ENCODE results near the gene FAM124A.

FAM124A gene

DNA sequence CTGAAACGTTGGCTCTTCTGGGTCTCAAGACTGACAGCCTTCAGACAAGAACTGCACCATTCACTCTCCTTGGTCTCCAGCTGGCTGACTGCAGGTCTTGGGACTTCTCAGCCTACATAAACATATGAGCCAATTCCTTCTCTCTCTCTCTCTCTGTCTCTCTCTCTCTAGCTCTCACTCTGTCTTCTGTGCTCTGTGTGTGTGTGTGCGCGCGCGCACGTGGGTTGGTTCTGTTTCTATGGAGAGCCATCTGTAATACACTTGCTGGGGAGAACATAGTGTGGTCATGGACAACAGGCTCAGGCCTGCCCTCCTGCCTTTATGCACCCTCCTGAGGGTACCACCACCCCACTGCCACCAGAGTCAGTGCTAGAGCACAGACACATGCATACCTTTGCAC is 103.6 kb downstream of the FAM124A start:
- CTCF ChIA-PET: no interaction called here
- Mint-ChIP-seq H3K4me3 (no peak overlapping the region), H3K4me1 (peaks cover 4% of the 10 kb centered on the region), H3K27ac (no peak overlapping the region), H3K36me3 (no peaks in the 10 kb centered on the region), H3K9me3 (no peaks in the 10 kb centered on the region), H3K27me3 (no peaks in the 10 kb centered on the region)
- no peak for DNase-seq

- Mint-ChIP-seq H3K36me3 (no peaks in the 10 kb centered on the region), H3K9me3 (no peaks in the 10 kb centered on the region), H3K27me3 (no peaks in the 10 kb centered on the region), H3K4me3 (no peak overlapping the region), H3K4me1 (peaks cover 11% of the 10 kb centered on the region), H3K27ac (no peak overlapping the region)
- DNase-seq: no peak
- CTCF ChIA-PET: interaction anchor here (0.7 kb wide), 1 partner anchor 484 kb away, joined by 3 read pairs; no protein-coding TSS in a partner anchor
Observed at GRCh38 chr13:51326777-51327176, 104.6 kb downstream of the FAM124A start.

DNA sequence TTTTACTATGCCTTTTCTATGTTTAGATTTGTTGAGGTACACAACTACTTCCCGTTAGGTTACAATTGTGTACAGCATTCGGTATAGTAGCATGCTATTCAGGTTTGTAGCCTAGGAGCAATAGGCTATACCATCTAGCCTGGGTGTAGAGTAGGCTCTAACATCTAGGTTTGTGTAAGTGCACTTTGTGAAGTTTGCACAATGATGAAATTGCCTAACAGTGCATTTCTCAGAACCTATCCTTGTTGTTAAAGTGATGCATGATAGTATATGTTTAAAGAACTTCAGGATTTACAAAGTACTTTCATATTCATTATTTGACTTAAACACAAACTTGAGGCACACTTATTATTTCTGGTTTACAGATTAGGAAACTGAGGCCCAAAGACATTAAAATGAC is 105.8 kb downstream of the FAM124A start:
- H3K36me3 Mint-ChIP-seq: no peaks in the 10 kb centered on the region
- CTCF ChIA-PET: no interaction called here
- no peak overlapping the region for H3K4me3 Mint-ChIP-seq
- peaks cover 15% of the 10 kb centered on the region for H3K4me1 Mint-ChIP-seq
- H3K27me3 Mint-ChIP-seq: no peaks in the 10 kb centered on the region
- no peak for DNase-seq
- H3K9me3 Mint-ChIP-seq: no peaks in the 10 kb centered on the region
- no peak overlapping the region for H3K27ac Mint-ChIP-seq

DNA sequence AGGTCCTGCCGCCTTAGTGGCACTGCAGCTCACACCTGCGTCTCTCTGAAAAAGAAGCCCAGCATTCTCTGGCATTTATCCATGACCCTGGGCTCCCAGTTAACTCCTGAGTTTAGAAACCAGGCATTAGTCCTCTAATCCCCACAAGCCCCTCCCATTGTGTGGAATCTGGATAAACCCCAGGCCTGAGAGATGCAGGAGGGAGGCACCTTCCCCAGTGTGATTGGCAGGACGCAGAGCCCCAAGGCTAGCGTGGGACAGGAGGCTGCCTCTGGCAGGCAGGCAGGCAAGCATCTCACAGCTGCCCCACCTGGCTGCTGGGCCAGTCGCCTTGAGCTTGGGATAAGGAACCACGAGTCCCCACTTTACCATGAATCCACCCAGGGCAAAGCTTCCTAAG is 106.3 kb downstream of the FAM124A start:
- DNase-seq: no peak
- no peaks in the 10 kb centered on the region for H3K9me3 Mint-ChIP-seq
- no peaks in the 10 kb centered on the region for H3K36me3 Mint-ChIP-seq
- H3K27me3 Mint-ChIP-seq: no peaks in the 10 kb centered on the region
- CTCF ChIA-PET: interaction anchor here (1.2 kb wide), 1 partner anchor 42 kb away, joined by 3 read pairs; no protein-coding TSS in a partner anchor
- no peak overlapping the region for H3K27ac Mint-ChIP-seq
- no peak overlapping the region for H3K4me3 Mint-ChIP-seq
- peaks cover 18% of the 10 kb centered on the region for H3K4me1 Mint-ChIP-seq

GRCh38 chr13:51329606-51330005 is 107.4 kb downstream of the FAM124A start:
- Mint-ChIP-seq H3K27me3 (no peaks in the 10 kb centered on the region), H3K36me3 (no peaks in the 10 kb centered on the region), H3K27ac (no peak overlapping the region), H3K4me3 (no peak overlapping the region), H3K9me3 (no peaks in the 10 kb centered on the region), H3K4me1 (peaks cover 18% of the 10 kb centered on the region)
- CTCF ChIA-PET: interaction anchor here (0.9 to 1.2 kb wide), 2 partner anchors 43 to 468 kb away, joined by 3 read pairs; no protein-coding TSS in a partner anchor
- DNase-seq: no peak

DNA sequence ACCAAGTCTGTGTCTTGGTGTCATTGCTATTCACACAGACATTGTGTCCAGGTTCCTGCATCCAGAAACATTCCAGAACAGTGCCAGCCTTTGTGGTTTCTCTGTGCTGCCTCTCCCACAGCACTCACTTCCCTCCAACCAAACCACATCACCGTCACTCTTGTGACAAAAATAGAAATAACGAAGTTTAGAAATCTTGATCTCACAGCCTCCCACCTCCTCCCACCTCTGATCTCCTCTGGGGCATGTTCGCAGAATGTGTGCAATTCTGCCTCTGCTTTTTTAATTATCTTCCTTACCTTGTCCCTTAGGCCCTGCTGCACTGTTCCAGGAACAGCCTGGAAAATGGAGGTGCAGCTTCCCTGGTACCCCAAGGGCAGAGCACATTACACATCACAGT is 108.6 kb downstream of the FAM124A start:
- peaks cover 18% of the 10 kb centered on the region for H3K4me1 Mint-ChIP-seq
- H3K36me3 Mint-ChIP-seq: no peaks in the 10 kb centered on the region
- H3K27me3 Mint-ChIP-seq: no peaks in the 10 kb centered on the region
- no peak for DNase-seq
- H3K4me3 Mint-ChIP-seq: no peak overlapping the region
- H3K9me3 Mint-ChIP-seq: no peaks in the 10 kb centered on the region
- H3K27ac Mint-ChIP-seq: no peak overlapping the region
- CTCF ChIA-PET: interaction anchor here (1.0 kb wide), 1 partner anchor 9 kb away, joined by 3 read pairs; no protein-coding TSS in a partner anchor

GRCh38 chr13:51331354-51331861 is 109.2 kb downstream of the FAM124A start:
- H3K27me3 Mint-ChIP-seq: no peaks in the 10 kb centered on the region
- no peak for DNase-seq
- CTCF ChIA-PET: interaction anchor here (1.0 kb wide), 1 partner anchor 10 kb away, joined by 3 read pairs; no protein-coding TSS in a partner anchor
- H3K36me3 Mint-ChIP-seq: no peaks in the 10 kb centered on the region
- H3K9me3 Mint-ChIP-seq: no peaks in the 10 kb centered on the region
- H3K4me3 Mint-ChIP-seq: no peak overlapping the region
- H3K27ac Mint-ChIP-seq: no peak overlapping the region
- H3K4me1 Mint-ChIP-seq: peaks cover 18% of the 10 kb centered on the region

DNA sequence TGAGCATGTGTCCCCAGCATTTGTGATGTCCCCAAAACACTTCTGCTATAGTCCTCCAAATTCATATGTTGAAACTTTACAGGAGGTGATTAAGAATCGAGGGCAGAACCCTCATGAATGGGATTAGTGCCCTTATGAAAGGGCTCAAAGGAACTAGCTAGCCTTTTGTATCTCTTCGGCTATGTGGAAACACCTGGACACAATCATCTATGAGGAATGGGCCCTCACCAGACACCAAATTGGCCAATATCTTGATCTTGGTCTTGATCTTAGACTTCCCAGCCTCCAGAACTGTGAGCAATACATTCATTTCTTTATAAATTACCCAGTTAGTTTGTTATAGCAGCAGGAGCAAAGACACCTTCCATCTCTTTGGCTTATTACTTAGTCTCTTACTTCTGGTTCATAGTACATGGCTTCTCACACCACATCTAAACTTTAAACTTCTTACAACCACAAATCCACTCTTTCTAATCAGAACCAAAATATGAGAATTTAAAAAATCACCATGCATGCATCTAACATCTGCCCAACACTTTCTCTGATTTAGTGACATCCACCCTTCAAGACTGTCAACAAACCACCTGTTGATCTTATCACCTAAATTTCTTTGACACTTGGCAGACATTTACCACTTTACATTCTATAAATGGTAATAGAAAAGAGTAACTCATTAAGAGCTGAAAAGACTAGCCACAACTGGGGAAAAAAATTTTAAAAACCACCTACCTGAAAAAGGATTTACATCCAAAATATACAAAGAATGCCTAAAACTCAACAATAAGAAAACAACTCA is 110.6 kb downstream of the FAM124A start:
- CTCF ChIA-PET: interaction anchor here (1.3 to 1.6 kb wide), 3 partner anchors 9 to 207 kb away, joined by 4 to 5 read pairs (median 4); no protein-coding TSS in a partner anchor
- Mint-ChIP-seq H3K27me3 (no peaks in the 10 kb centered on the region), H3K36me3 (no peaks in the 10 kb centered on the region), H3K27ac (no peak overlapping the region), H3K9me3 (no peaks in the 10 kb centered on the region), H3K4me3 (no peak overlapping the region), H3K4me1 (peaks cover 18% of the 10 kb centered on the region)
- no peak for DNase-seq

GRCh38 chr13:51333421-51333820 is 111.2 kb downstream of the FAM124A start:
- H3K27ac Mint-ChIP-seq: no peak overlapping the region
- no peak overlapping the region for H3K4me3 Mint-ChIP-seq
- CTCF ChIA-PET: interaction anchor here (1.3 to 1.6 kb wide), 3 partner anchors 10 to 208 kb away, joined by 4 to 5 read pairs (median 4); no protein-coding TSS in a partner anchor
- no peaks in the 10 kb centered on the region for H3K27me3 Mint-ChIP-seq
- no peaks in the 10 kb centered on the region for H3K9me3 Mint-ChIP-seq
- DNase-seq: no peak
- peaks cover 18% of the 10 kb centered on the region for H3K4me1 Mint-ChIP-seq
- no peaks in the 10 kb centered on the region for H3K36me3 Mint-ChIP-seq

DNA sequence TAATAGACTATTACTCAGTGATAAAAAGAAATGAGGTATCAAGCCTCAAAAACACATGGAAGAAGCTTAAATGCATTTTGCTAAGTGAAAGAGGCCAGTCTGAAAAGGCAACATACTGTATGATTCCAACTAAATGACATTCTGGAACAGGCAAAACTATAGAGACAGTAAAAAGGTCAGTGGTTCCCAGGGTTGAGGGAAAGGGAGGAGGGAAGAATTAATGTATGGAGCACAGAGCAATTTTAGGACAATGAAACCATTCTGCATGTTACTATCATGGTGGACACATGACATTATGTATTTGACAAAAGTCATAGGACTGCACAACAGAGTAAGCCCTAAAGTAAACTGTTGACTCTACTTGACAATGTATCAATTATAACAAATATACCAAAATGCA is 111.6 kb downstream of the FAM124A start:
- CTCF ChIA-PET: interaction anchor here (1.3 to 1.6 kb wide), 3 partner anchors 10 to 209 kb away, joined by 4 to 5 read pairs (median 4); no protein-coding TSS in a partner anchor
- no peaks in the 10 kb centered on the region for H3K36me3 Mint-ChIP-seq
- H3K4me1 Mint-ChIP-seq: peaks cover 18% of the 10 kb centered on the region
- DNase-seq: no peak
- no peak overlapping the region for H3K4me3 Mint-ChIP-seq
- no peaks in the 10 kb centered on the region for H3K27me3 Mint-ChIP-seq
- H3K9me3 Mint-ChIP-seq: no peaks in the 10 kb centered on the region
- H3K27ac Mint-ChIP-seq: no peak overlapping the region

Measured in activated naive CD4-positive, alpha-beta T cell treated with anti-CD3 and anti-CD28 coated beads, Interleukin-2, amount 10 ng/mL, durations not matched to agents 7 days and 5 days (primary cell).